ENCODE measurements around the gene CBFA2T3. TPM values are rescaled to one million over a fixed set of nuclear protein-coding genes. Genes with fewer than 3 reads are reported as not detected.
"Not testable (repeated sequence)": the region's sequence is repeated elsewhere in the genome, so short reads cannot be mapped to it uniquely, and the experiment has no call there.

Gene CBFA2T3
- total RNA-seq, 1 experiment from 2014 or later, result not detected

DNA sequence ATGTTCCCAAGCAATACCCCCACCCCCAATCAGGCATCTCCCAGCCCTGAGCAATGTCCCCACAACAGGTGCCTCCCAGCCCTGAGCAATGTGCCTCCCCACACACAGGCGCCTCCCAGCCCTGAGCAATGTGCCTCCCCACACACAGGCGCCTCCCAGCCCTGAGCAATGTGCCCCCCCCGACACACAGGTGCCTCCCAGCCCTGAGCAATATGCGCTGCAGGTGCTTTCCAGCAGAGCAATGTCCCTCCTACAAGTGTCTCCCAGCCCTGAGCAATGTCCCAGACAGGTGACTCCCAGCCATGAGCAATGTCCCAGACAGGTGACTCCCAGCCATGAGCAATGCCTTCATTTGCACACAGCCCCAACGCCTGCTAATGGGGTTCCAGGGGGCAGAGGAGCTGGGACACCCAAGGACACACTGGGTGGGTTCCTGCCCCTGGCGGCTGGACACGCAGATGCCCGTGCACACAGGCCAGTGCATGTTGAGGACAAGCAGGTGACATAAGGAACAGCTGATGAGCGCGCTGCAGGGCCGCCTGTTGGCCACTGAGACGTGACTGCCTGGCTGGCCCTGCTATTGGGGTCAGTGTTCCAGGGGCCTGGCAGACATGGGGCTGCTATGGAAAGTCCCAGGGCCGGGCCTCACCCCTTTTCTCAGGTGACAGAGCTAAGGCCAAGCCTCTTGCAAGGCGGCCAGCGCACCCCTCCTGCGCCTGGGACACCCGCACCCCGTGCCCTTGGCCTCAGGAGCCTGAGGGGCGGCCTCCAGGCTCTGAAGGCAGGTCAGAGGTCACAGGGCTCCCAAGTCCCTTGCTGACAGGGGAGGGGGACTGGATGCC, 83.7 kb downstream of the CBFA2T3 start:
- no peak for DNase-seq (ENCODE audit: low spot score)

DNA sequence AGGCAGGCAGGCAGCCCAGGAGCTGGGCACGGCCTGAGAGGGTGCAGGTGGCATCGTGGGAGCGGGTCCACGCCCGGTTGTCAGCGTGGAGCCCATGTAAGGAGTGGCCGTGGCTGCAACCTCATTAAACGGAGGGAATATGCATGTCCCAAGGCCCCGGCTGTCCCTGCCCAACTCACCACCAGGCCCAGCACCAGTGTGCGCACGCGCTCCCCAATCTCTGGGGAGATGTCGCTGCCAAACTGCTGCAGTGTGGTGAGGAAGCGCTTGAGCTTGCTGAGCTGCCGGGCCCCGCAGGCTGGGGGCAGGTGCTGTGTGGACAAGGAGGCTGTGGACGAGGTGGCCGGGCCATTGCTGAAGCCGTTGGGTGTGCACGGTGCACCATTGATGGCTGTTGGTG, 84.9 kb downstream of the CBFA2T3 start:
- DNase-seq (ENCODE audit: low spot score), result no peak

DNA sequence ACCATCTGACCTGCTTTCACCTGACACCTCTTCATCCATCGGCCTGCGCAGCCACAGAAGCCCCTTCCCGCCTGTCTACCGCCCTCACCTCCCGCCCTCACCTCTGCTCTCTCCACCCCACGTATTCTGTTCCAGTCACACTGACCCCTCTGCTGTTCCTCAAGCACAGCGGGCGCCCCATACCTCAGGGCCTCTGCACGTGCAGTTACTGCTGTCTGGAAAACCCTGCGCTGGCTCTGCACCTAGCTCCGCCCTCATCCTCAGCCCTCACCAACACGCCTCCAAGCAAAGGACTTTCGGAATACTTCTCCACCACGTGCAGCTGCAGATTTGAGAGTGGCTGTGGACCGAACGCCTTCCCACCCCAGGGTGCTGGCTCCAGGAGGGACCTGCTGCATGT, 85.9 kb downstream of the CBFA2T3 start:
- no peak for DNase-seq (ENCODE audit: low spot score)

DNA sequence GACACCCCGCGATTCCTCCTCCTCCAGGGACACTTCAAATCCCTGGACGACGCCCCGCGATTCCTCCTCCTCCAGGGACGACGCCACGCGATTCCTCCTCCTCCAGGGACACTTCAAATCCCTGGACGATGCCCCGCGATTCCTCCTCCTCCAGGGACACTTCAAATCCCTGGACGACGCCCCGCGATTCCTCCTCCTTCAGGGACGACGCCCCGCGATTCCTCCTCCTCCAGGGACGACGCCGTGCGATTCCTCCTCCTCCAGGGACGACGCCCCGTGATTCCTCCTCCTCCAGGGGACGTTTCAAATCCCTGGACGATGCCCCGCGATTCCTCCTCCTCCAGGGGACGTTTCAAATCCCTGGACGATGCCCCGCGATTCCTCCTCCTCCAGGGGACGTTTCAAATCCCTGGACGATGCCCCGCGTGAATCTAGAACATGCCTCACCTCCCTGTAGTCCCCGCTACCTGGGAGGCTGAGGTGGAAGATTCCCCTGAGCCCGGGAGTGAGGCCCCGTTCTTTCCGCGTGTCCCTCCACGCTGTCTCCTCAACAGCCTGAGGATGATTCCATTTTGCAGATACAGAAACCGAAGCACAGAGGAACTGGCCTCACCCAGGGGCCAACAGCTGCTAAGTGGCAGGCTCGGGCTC, 87.2 kb downstream of the CBFA2T3 start:
- not testable (repeated sequence) for DNase-seq (ENCODE audit: low spot score)

DNA sequence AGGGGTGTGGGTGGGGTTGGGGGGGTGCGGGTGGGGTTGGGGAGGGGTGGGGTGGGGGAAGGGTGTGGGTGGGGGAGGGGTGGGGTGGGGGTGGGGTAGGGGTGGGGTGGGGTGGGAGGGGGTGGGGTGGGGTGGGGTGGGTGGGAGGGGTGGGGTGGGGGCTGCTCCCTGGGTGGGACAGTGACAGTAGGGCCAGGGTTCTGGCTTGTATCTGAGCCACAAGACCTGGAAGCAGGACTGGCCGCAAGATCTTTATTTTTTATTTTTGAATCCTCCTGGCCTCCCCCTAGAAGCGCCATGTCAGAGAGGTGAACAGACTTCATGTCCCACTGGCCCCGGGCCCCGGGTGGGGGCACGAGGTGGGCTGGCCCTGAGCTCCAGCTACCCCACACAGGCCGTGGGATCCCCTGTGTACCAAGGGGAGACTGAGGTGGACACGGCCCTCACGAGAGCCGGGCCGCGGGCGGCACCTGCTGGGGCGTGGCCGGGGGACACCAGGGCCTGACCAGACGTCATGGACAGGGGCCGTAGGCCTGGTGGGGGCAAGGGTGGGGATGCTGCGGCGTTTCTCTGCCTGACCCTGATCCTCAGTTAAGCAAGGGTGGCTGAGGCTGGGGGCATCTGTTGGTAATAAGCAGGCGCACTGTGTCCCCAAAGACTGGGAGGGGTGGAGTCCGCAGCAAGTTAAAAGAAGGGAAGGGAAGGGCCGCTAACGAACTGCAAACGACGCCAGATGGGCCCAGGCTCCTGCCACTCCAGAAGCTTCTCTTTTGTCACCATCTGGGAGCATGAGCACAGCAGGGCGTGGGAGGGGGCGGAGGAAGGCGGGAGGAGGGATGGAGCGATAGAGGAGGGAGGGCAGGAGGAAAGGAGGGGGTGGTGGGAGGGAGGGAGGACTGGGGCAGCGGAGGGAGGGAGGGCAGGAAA, 88.3 kb downstream of the CBFA2T3 start:
- no peak for DNase-seq (ENCODE audit: low spot score)

DNA sequence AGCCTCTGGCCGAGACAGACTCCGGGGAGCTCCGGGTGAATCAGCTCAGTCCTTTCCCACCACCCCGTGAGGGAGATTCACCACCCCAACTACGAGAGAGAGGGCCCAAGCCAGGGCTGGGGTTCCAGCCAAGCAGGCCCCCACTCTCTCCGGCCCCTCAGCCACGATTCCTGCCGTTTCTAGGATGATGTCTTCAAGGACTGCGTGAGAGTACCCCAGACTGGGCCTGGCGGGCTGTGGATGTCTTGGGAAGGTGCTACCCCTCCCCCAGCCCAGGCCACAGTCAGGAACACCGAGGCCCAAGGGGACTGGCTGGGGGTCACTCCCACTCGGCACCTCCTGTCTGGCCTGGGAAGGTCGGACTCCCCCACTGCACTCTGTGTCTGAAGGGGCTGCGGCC, 89.0 kb downstream of the CBFA2T3 start:
- no peak for DNase-seq (ENCODE audit: low spot score)

DNA sequence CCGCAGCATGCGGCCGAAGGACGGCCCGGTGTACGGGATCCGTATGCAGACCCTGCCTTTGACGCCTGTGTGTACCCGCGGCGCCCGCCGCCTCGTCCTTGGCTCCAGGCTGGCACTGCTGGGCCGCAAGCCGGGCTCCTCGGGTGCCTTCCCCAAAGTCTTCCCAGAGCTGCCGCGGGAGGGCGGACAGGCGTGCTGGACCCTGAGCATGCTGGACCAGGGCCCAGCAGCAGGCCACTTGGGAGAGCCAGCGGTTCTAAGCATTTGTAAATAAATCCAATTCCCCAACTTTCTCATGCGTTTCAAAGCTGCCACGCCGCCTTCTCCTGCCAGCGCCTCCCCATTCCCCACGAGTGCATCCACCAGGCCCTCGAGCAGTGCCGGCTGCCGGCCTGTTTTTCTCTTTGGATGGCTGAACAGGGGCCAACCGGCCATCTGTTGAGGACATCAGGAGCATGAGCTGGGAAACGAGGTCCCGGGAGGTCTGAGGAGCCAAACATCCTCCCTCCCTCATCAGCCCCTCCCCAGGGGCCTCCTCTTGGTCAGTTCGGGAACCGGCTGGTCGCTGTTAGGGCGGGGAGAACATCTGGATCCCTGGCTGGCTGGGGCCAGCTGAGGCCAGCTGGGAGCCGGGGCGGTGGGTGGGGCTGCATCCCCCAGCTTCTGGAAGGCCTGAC, 90.0 kb downstream of the CBFA2T3 start:
- no peak for DNase-seq (ENCODE audit: low spot score)

DNA sequence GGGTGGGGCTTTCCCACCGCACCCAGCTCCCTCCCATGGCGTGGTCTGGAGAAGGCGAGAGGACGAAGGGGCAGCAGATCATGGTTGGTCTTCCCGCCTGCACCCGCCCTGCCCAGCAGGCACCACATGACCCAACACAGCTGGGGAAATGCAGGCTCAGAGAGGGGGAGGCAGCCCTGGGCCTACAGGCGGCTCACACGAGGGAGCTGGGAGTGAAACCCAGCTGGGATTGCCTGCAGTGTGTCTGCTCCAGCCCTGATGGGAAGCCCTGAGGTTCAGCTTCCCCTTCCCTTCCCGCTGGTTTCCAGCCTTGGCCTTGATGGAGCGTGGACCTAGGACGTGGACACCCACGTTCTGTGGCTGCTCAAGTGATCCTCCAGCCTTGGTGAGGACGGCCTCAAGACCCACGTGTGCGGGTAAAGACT, 90.6 kb downstream of the CBFA2T3 start:
- DNase-seq (ENCODE audit: low spot score), result no peak

DNA sequence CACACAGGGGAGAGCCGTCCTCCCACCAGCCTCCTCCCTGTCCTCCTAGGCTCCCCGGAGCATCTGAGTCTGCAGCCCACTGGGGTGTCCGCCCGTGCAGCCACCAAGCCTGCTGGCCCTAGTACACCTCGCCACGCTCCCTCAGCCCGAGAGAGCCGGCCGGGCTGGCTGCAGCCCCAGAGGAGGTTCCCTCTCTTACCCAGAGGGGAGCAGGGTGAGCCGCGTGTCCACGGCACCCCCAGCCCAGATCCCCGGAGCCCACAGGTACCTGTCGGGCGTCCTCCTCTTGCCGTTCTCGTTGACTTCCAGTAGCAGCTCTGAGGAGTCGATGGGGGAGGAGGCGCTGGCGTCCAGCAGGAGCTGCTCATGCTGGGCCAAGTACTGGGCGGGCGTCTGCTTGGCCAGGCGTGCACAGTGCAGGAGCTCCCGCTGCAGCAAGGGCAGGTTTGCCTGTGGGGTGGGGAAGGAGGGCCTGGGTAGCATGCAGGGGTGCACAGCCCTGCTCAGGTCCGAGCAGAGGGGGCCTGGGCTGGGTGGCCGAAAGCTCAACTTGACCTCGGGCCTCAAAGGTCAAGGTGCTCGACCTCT, 91.2 kb downstream of the CBFA2T3 start:
- DNase-seq (ENCODE audit: low spot score), result no peak

DNA sequence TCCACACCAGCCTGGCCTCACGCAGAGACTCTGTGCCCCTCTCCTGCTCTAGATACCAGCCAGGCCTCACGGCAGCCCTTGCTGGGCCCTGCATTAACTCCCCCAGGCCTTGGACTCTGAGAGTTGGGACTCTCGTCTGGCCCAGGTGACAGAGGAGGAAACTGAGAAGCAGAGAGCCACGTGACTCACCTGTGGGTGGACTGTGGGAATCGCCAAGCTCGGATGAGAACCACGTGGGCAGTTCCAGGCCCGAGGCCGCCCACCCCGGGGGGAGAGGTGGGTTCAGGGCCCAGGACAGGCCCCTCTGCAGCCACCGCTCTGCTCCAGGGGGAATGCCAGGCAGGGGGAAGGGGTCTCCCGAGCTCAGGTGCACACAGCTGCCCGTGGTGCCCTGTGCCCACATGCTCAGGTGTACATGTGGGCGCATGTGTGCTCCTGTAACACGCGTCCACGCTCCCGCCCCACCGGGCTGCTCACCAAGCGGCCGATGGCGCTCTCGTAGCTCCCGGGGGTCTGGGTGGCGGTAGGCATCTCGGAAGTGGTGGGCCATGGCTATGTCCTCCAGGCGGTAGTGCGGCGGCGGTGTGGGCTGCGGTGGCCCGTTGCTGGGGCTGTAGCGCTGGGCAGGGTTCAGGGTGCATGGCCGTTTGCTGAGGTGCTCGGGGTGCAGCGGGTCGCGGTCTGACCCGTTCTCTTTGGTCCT, 92.3 kb downstream of the CBFA2T3 start:
- DNase-seq (ENCODE audit: low spot score), result no peak

DNA sequence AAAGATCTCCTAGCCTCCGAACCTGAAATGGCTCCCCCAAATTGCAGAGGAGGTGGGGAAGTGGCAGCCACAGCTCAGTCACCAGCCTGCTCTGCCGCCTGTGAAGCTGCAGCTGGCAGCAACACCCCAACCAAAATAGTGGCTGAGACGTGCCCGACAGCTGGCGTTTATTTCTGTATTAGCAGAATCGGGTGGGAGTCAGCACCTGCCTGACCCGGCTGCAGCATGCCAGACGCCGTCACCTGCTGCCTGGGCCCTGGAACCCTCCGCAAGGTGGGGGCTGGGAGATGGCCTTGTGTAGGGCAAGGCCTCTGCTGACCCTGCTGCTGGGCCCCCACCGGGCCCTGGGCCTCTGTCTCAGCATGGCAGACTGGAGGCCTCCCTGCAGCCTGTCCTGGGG, 93.1 kb downstream of the CBFA2T3 start:
- DNase-seq (ENCODE audit: low spot score), result no peak

DNA sequence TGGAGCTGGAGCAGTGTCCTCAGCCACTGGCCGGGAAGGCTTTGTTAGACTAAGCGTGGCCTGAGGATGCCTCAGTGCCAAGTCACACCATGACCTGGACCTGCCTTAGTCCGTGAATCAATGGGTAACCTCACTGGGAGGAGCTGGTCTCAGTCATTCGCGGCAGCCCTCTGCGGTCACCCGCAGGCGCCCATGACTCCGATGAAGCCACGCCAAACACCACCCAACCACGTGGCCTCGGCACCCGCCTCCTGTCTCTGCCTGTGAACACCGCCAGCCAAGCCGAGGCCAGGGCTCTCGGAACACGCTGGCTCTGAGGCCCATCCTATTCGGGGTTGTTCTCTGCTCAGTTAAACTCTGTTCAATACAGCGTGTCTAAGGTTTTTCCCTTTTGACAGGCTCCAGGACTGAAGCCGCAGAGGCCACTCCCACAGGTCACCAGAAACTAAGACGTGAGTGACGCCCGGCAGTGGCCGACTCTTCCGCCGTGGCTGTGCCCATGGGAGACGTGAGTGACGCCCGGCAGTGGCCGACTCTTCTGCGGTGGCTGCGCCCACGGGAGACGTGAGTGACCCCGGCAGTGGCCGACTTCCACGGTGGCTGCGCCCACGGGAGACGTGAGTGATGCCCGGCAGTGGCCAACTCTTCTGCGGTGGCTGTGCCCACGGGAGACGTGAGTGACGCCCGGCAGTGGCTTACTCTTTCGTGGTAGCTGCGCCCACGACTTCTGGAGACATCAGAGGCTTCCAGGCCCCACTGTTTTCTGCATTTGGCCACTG, 93.7 kb downstream of the CBFA2T3 start:
- DNase-seq (ENCODE audit: low spot score), result no peak

DNA sequence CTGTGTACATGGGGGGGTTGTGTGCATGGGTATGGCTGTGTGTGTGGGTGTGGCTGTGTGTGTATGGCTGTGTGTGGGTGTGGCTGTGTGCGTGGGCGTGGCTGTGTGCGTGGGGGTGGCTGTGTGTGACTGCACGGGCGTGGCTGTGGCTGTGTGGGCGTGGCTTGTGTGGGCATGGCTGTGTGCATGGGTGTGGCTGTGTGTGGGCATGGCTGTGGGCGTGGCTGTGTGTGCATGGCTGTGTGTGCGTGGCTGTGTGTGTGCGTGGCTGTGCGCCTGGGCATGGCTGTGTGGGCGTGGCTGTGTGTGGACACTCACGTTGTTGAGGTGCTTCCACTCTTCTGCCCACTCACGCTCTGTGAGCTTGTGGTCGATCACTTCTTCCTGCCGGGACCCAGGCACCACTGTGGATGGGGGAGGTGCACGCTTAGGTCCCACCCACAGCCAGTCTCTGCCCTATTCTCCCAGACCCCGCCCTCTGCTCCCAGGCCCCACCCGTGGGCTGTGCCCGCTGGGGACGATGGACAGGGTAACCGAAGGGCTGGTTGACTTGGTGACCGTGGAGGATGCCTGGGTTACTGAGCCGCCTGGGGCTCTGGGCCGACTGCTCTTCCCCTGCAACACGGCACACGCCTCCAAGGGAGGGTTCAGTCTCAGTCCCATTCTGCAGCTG, 94.5 kb downstream of the CBFA2T3 start:
- no peak for DNase-seq (ENCODE audit: low spot score)

DNA sequence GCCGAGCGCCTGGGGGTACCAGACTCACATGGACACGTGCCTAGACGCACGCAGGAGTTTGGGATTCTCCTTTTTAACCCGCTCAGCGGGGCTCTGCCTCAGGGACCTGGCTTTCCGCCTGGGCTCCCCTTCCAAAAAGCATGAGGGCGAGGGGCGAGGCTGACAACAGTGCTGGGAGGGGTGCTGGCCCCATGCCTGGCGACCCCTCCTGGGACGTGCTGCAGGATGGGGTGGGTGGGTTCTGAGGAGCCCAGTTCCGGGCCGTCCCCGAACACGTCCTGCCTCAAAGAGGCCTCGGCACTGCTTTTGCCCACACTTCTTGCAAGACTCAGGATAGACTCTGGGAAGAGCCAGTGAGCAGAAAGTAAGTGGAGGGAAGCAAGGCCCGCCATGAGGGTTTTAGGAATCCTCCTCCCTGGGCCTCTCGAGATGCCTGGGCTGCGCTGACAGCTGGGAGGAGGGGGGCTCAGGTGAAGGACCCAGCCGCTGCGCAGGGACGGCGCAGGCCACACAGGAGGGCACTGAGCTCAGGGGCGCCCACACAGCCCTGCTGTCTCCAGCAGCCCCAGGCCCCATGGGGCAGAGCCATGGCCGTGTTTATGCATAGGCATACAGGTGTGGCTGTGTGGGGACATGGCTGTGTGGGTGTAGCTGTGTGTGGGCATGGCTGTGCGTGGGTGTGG, 95.2 kb downstream of the CBFA2T3 start:
- no peak for DNase-seq (ENCODE audit: low spot score)

DNA sequence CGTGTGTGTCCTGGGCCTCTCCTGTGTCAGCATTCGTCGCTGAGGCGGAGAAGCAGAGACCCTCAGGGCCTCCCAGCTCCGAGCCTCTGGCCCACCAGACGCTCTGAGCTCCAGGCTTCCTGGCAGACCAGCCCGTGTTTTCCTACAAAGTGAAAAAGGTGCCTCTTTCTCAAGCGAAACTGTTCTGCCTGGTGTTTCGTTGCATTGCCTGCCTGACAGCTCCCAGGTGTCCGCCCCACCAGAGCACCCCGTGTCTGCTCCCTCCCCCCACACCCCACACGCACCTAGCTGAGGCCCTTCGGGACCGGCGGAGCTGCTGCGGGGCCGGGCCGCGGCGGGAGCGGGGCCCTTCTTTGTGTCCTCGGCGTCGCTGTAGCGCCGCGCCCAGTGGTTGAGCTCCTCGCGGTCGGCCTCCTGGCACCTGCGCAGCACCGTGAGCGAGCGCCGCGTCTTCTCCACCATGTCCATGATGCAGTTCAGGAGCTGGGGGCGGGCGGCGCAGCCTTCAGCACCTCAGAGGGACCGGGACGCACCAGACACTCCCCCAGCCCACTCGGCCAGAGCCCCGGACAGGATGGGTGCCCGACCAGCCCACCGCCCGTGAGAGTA, 95.9 kb downstream of the CBFA2T3 start:
- DNase-seq (ENCODE audit: low spot score), result no peak

DNA sequence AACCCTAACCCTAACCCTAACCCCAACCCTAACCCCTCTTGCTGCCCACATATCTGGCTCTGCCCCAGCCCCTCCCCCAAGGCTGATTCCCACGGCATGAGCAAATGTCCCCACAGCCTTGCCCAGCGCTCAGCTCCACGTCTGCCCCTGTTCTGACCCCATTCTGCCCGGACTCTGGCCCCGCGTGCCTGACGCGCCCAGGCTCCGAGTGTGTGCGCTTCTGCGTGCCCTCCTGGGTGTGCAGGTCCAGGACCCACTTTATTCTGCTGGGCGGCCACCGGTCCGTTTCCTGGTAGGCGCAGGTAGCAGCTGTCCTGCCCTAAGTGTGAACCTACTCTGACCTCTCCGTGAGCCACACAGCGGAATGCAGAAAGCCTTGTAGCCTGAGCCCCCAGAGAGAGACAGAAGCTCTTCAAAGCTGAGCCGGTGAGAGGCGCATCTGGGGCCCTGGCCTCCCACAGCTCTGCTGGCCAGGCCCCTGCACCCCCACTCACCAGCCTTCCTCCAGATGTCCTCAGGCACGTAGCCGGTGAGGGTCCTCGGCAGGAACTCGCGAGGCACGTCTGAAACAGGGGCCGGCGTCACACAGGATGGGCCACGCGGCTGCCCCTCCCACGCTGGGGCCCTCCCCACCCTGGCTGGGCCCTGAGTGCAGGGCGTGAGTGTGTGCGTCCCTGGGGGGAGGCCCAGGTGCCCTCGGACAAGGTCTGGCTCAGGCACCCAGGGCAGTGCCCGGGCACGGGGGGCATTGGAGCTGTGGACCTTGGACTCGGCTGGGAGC, 96.6 kb downstream of the CBFA2T3 start:
- DNase-seq (ENCODE audit: low spot score), result no peak

DNA sequence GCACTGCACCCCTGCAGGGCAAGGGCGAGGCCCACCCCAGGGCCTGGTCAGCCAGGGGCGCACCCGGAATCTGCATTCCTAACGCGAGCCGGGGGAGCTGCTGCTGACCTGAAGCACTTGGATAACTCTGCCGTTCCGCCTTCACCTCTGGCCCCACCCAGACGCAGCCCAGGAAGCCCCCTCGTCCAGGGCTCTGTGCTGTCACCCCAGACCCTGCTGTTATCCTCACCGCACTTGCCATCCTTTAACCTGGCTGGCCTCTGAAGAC, 97.3 kb downstream of the CBFA2T3 start:
- DNase-seq (ENCODE audit: low spot score), result no peak
